ENCODE data around the gene CAMSAP1.

The CAMSAP1 gene

GRCh38 chr9:135835131-135835530 lies 72.2 kb downstream of the CAMSAP1 start:
- no peak for DNase-seq (ENCODE audit: low read depth in 2 of 2)

GRCh38 chr9:135833864-135834263 lies 73.5 kb downstream of the CAMSAP1 start:
- DNase-seq (ENCODE audit: low read depth in 2 of 2), result no peak

- no peak for DNase-seq (ENCODE audit: low read depth in 2 of 2)
Observed at GRCh38 chr9:135830496-135830895, 76.8 kb downstream of the CAMSAP1 start.

GRCh38 chr9:135828656-135829055 lies 78.7 kb downstream of the CAMSAP1 start:
- no peak for DNase-seq (ENCODE audit: low read depth in 2 of 2)

GRCh38 chr9:135827866-135828580 lies 79.3 kb downstream of the CAMSAP1 start:
- DNase-seq (ENCODE audit: low read depth in 2 of 2), result no peak

- no peak for DNase-seq (ENCODE audit: low read depth in 2 of 2)
Observed at GRCh38 chr9:135827301-135827700, 80.0 kb downstream of the CAMSAP1 start.

- no peak for DNase-seq (ENCODE audit: low read depth in 2 of 2)
Observed at GRCh38 chr9:135826188-135826545, 81.2 kb downstream of the CAMSAP1 start.

- no peak for DNase-seq (ENCODE audit: low read depth in 2 of 2)
Observed at GRCh38 chr9:135825435-135826187, 81.7 kb downstream of the CAMSAP1 start.

- DNase-seq (ENCODE audit: low read depth in 2 of 2), result no peak
Observed at GRCh38 chr9:135823036-135823435, 84.3 kb downstream of the CAMSAP1 start.

- no peak for DNase-seq (ENCODE audit: low read depth in 2 of 2)
Observed at GRCh38 chr9:135822374-135822755, 85.0 kb downstream of the CAMSAP1 start.

- no peak for DNase-seq (ENCODE audit: low read depth in 2 of 2)
Observed at GRCh38 chr9:135821733-135822373, 85.5 kb downstream of the CAMSAP1 start.

- DNase-seq (ENCODE audit: low read depth in 2 of 2), result no peak
Observed at GRCh38 chr9:135821116-135821515, 86.2 kb downstream of the CAMSAP1 start.

- DNase-seq (ENCODE audit: low read depth in 2 of 2), result no peak
Observed at GRCh38 chr9:135820661-135821060, 86.7 kb downstream of the CAMSAP1 start.

GRCh38 chr9:135819905-135820304 lies 87.4 kb downstream of the CAMSAP1 start:
- DNase-seq (ENCODE audit: low read depth in 2 of 2), result no peak

GRCh38 chr9:135818718-135819475 lies 88.4 kb downstream of the CAMSAP1 start:
- DNase-seq (ENCODE audit: low read depth in 2 of 2), result no peak

- no peak for DNase-seq (ENCODE audit: low read depth in 2 of 2)
Observed at GRCh38 chr9:135817951-135818717, 89.2 kb downstream of the CAMSAP1 start.

GRCh38 chr9:135816651-135816970 lies 90.7 kb downstream of the CAMSAP1 start:
- no peak for DNase-seq (ENCODE audit: low read depth in 2 of 2)

GRCh38 chr9:135815830-135816650 lies 91.3 kb downstream of the CAMSAP1 start:
- no peak for DNase-seq (ENCODE audit: low read depth in 2 of 2)

GRCh38 chr9:135815413-135815812 lies 91.9 kb downstream of the CAMSAP1 start:
- DNase-seq (ENCODE audit: low read depth in 2 of 2), result no peak

- no peak for DNase-seq (ENCODE audit: low read depth in 2 of 2)
Observed at GRCh38 chr9:135814421-135815095, 92.8 kb downstream of the CAMSAP1 start.
